GM21381 (cell line): Measurements from ENCODE around the gene CRTAC1.

ENCODE experiments used
- ATAC-seq: cut with Tn5 transposase; IDR thresholded peaks from one replicate; pipeline ENCODE4 v1.9.1; 2021; ENCODE audit warnings: mild to moderate bottlenecking, moderate library complexity; ENCODE audit not compliant: unreplicated experiment

CRTAC1 gene

GRCh38 chr10:98030093-98030821 is at the start of gene CRTAC1:
Gene CRTAC1, minus strand, starts transcription at chr10:98030621. Its CDS starts 149 bp downstream, at chr10:98030472.
- no peak for ATAC-seq

- ATAC-seq, result no peak
Observed at GRCh38 chr10:98078774-98079173, 48.4 kb upstream of the CRTAC1 start.

- ATAC-seq, result no peak
Observed at GRCh38 chr10:98077223-98077622, 46.8 kb upstream of the CRTAC1 start.

GRCh38 chr10:98076086-98076485 is 45.7 kb upstream of the CRTAC1 start:
- ATAC-seq, result no peak

GRCh38 chr10:98074315-98074911 is 44.0 kb upstream of the CRTAC1 start:
- no peak for ATAC-seq

- ATAC-seq, result no peak
Observed at GRCh38 chr10:98067165-98067564, 36.7 kb upstream of the CRTAC1 start.

GRCh38 chr10:98063740-98064027 is 33.3 kb upstream of the CRTAC1 start:
- no peak for ATAC-seq

- ATAC-seq, result no peak
Observed at GRCh38 chr10:98062424-98062823, 32.0 kb upstream of the CRTAC1 start.

- ATAC-seq, result no peak
Observed at GRCh38 chr10:98060079-98060478, 29.7 kb upstream of the CRTAC1 start.

GRCh38 chr10:98058295-98058694 is 27.9 kb upstream of the CRTAC1 start:
- ATAC-seq, result no peak

GRCh38 chr10:98055841-98056516 is 25.6 kb upstream of the CRTAC1 start:
- no peak for ATAC-seq

- no peak for ATAC-seq
Observed at GRCh38 chr10:98047009-98047741, 16.8 kb upstream of the CRTAC1 start.

- ATAC-seq, result peak; percentile 53
Observed at GRCh38 chr10:98045785-98046389, 15.5 kb upstream of the CRTAC1 start.

- ATAC-seq, result peak; percentile 62
Observed at GRCh38 chr10:98041352-98042043, 11.1 kb upstream of the CRTAC1 start.

- ATAC-seq, result no peak
Observed at GRCh38 chr10:98039690-98040381, 9.4 kb upstream of the CRTAC1 start.

- ATAC-seq, result no peak
Observed at GRCh38 chr10:98038288-98038687, 7.9 kb upstream of the CRTAC1 start.

GRCh38 chr10:98035599-98035998 is 5.2 kb upstream of the CRTAC1 start:
- ATAC-seq, result no peak

- ATAC-seq, result no peak
Observed at GRCh38 chr10:98033515-98033914, 3.1 kb upstream of the CRTAC1 start.

GRCh38 chr10:98031440-98031839 is 1.0 kb upstream of the CRTAC1 start:
- ATAC-seq, result no peak

- no peak for ATAC-seq
Observed at GRCh38 chr10:98030991-98031431, 590 bp upstream of the CRTAC1 start.
